Prostate gland (tissue), 2 donors: ENCODE results near the gene FGF11.

Experiments used
- POLR2A ChIP-seq: fragments of 450-650 bp; IDR thresholded peaks from one replicate; pipeline ENCODE4 v1.6.1; 2016; ENCODE audit warnings: antibody characterized with exemption, mild to moderate bottlenecking
- POLR2AphosphoS5 ChIP-seq: sonication (generic); formaldehyde crosslinking; IDR thresholded peaks from one replicate; pipeline ENCODE4 v1.6.1; 2017; ENCODE audit warnings: antibody characterized with exemption
- TF ChIP-seq, protein P1 (sequence below), 4 experiments: fragments of 200-600 bp in 2 of 4; fragments of 450-650 bp in 2 of 4; sonication (generic) in 2 of 4; IDR thresholded peaks; 1 replicate in 3 of 4; 2 replicates in 1 of 4; pipeline ENCODE4 v1.5.1; 2016 to 2019; ENCODE audit warnings: antibody characterized with exemption in 4 of 4, mild to moderate bottlenecking in 2 of 4, moderate library complexity in 2 of 4

DNA sequence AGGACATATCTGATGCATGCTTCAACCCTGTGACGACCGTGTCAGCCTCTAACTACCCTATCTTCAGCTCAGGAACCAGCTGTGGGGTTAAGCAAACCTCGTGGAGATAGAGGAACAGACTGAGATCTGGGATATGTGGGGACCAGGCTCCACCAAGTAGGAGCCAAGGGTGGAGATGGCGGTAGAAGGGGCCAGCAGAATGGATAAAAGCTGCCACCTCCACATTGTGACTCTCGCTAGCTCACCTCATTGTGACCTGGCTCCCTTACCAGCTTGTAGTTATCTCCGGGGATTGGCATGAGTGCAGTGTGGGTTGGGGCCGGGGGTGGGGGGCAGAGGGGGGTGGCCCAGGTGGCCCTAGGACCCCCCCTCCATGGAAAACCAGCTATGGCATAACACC is 14.0 kb upstream of the FGF11 start, which contains the start of gene SPEM2:
- TF ChIP-seq, protein P1, sequence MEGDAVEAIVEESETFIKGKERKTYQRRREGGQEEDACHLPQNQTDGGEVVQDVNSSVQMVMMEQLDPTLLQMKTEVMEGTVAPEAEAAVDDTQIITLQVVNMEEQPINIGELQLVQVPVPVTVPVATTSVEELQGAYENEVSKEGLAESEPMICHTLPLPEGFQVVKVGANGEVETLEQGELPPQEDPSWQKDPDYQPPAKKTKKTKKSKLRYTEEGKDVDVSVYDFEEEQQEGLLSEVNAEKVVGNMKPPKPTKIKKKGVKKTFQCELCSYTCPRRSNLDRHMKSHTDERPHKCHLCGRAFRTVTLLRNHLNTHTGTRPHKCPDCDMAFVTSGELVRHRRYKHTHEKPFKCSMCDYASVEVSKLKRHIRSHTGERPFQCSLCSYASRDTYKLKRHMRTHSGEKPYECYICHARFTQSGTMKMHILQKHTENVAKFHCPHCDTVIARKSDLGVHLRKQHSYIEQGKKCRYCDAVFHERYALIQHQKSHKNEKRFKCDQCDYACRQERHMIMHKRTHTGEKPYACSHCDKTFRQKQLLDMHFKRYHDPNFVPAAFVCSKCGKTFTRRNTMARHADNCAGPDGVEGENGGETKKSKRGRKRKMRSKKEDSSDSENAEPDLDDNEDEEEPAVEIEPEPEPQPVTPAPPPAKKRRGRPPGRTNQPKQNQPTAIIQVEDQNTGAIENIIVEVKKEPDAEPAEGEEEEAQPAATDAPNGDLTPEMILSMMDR (IDR thresholded peaks at IDR 0.05) = no peak
- TF ChIP-seq POLR2AphosphoS5 (no peak), POLR2A (no peak)
